CD14-positive monocyte (primary cell): ENCODE data around the gene WEE1. TPM values are rescaled to one million over a fixed set of nuclear protein-coding genes. Genes with fewer than 3 reads are reported as not detected.

Experiments
- DNase-seq, 3 donors: peaks; one replicate each; pipeline ENCODE4 v3.0.0-alpha.2; 2011 to 2022
- H2AFZ ChIP-seq: 2 replicates; pipeline ENCODE4 v1.6.0; 2012; ENCODE audit warnings: mild to moderate bottlenecking, low read depth, low read length, inconsistent platforms; ENCODE audit not compliant: insufficient read depth, poor library complexity, severe bottlenecking
- H3K27ac ChIP-seq, 2 donors: 1 replicate in 1 of 2; 2 replicates in 1 of 2; pipeline ENCODE4 v1.5.1; 2012 to 2013; ENCODE audit warnings: low read length in 2 of 2, control low read depth in 1 of 2, inconsistent platforms in 1 of 2, low read depth in 1 of 2, mild to moderate bottlenecking in 1 of 2
- H3K27me3 ChIP-seq, 2 donors: one replicate each; pipeline versions ENCODE4 v1.6.0 to v1.6.1; 2011 to 2013; ENCODE audit warnings: low read length in 2 of 2; ENCODE audit not compliant: control insufficient read depth in 2 of 2, insufficient read depth in 2 of 2
- H3K36me3 ChIP-seq, 2 donors: replicated peaks in 1 of 2; 1 replicate in 1 of 2; 2 replicates in 1 of 2; pipeline versions ENCODE4 v1.5.1 to v1.6.1; 2012 to 2013; ENCODE audit warnings: low read length in 2 of 2, control low read depth in 1 of 2, inconsistent platforms in 1 of 2, mild to moderate bottlenecking in 1 of 2; ENCODE audit not compliant: insufficient read depth in 2 of 2, control insufficient read depth in 1 of 2
- H3K4me1 ChIP-seq, 2 donors: 1 replicate in 1 of 2; 2 replicates in 1 of 2; pipeline versions ENCODE4 v1.5.1 to v1.6.1; 2012 to 2013; ENCODE audit warnings: low read length in 2 of 2, control low read depth in 1 of 2, inconsistent platforms in 1 of 2, mild to moderate bottlenecking in 1 of 2, moderate library complexity in 1 of 2; ENCODE audit not compliant: insufficient read depth in 2 of 2, control insufficient read depth in 1 of 2
- H3K4me2 ChIP-seq: replicated peaks from 2 replicates; pipeline ENCODE3; 2012; ENCODE audit warnings: low read length, moderate library complexity, mild to moderate bottlenecking; ENCODE audit not compliant: poor library complexity, severe bottlenecking; ENCODE audit errors: extremely low read depth
- H3K4me3 ChIP-seq, 3 experiments: fragments of 200-600 bp in 1 of 3; sonication (generic) in 1 of 3; replicated peaks in 1 of 3; 1 replicate in 2 of 3; 2 replicates in 1 of 3; pipeline ENCODE4 v1.5.1; 2011 to 2013; ENCODE audit warnings: low read length in 3 of 3, mild to moderate bottlenecking in 3 of 3, control low read depth in 2 of 3, low read depth in 2 of 3, inconsistent platforms in 1 of 3, moderate library complexity in 1 of 3
- H3K79me2 ChIP-seq: 2 replicates; pipeline ENCODE4 v1.6.0; 2012; ENCODE audit warnings: mild to moderate bottlenecking, control low read depth, inconsistent platforms, low read length, moderate library complexity; ENCODE audit not compliant: insufficient read depth
- H3K9ac ChIP-seq: 2 replicates; pipeline ENCODE4 v1.6.0; 2017; ENCODE audit warnings: low read length, mild to moderate bottlenecking; ENCODE audit not compliant: insufficient read depth, poor library complexity, severe bottlenecking
- H3K9me3 ChIP-seq, 2 donors: replicated peaks in 1 of 2; 1 replicate in 1 of 2; 2 replicates in 1 of 2; pipeline versions ENCODE4 v1.5.1 to v1.6.1; 2012 to 2013; ENCODE audit warnings: low read length in 2 of 2, control low read depth in 1 of 2; ENCODE audit not compliant: control insufficient read depth in 1 of 2, insufficient read depth in 1 of 2
- H4K20me1 ChIP-seq: 2 replicates; pipeline ENCODE4 v1.6.0; 2012; ENCODE audit warnings: mild to moderate bottlenecking, low read length, control low read depth, moderate library complexity; ENCODE audit not compliant: insufficient read depth
- H3K27ac Mint-ChIP-seq, 7 donors: one replicate each; pipeline ENCODE4 v1.8.0; 2020; ENCODE audit warnings: mild to moderate bottlenecking in 7 of 7, mixed read lengths in 7 of 7, moderate library complexity in 6 of 7, inconsistent platforms in 2 of 7
- H3K27me3 Mint-ChIP-seq, 3 donors: one replicate each; pipeline ENCODE4 v1.8.0; 2021 to 2022; ENCODE audit warnings: low read depth in 3 of 3, mild to moderate bottlenecking in 3 of 3, mixed read lengths in 3 of 3, moderate library complexity in 3 of 3, inconsistent platforms in 1 of 3
- H3K36me3 Mint-ChIP-seq, 2 donors: one replicate each; pipeline ENCODE4 v1.8.0; 2020; ENCODE audit warnings: mixed read lengths in 2 of 2, inconsistent platforms in 1 of 2, mild to moderate bottlenecking in 1 of 2
- H3K4me1 Mint-ChIP-seq: one replicate; pipeline ENCODE4 v1.8.0; 2020; ENCODE audit warnings: mild to moderate bottlenecking, mixed read lengths
- H3K4me3 Mint-ChIP-seq, 2 donors: one replicate each; pipeline ENCODE4 v1.8.0; 2020; ENCODE audit warnings: mild to moderate bottlenecking in 2 of 2, mixed read lengths in 2 of 2, moderate library complexity in 1 of 2
- H3K9me3 Mint-ChIP-seq, 7 donors: one replicate each; pipeline ENCODE4 v1.8.0; 2020 to 2022; ENCODE audit warnings: mixed read lengths in 7 of 7, mild to moderate bottlenecking in 6 of 7, moderate library complexity in 6 of 7, inconsistent platforms in 2 of 7
- CTCF ChIP-seq: fragments of 200-600 bp; IDR thresholded peaks from one replicate; pipeline ENCODE4 v1.8.0; 2022; ENCODE audit warnings: antibody characterized with exemption, mild to moderate bottlenecking
- WGBS: methylation state at CpG from one replicate; pipeline ENCODE4 v1.1.5; 2013; ENCODE audit warnings: missing lambda C conversion rate; ENCODE audit not compliant: insufficient coverage; 5-methylcytosine and 5-hydroxymethylcytosine counted together
- intact Hi-C, 2 donors: fragments of 100-400 bp; cut with micrococcal nuclease; formaldehyde crosslinking; loops; one replicate each; pipeline versions ENCODE4 v1.15.0 to v1.15.1; 2023
- polyA plus RNA-seq, 3 donors: library from polyadenylated mRNA; depleted of rRNA in 1 of 3; unstranded in 2 of 3; stranded (reverse) in 1 of 3; fragments of 300-500 nt in 2 of 3; fragments of >200 nt in 1 of 3; fragmentation: Illumina TruSeq in 2 of 3; gene quantifications; 1 replicate in 2 of 3; 2 replicates in 1 of 3; pipeline ENCODE4 v1.2.3, GENCODE V29; 2012 to 2021

Gene WEE1
- polyA plus RNA-seq, 3 donors = 0.05 to 0.41 (median 0.22) TPM

- no peaks in the 10 kb centered on the region for H3K79me2 ChIP-seq
- no peak for DNase-seq
- no peaks in the 10 kb centered on the region for H3K36me3 Mint-ChIP-seq
- no peaks in the 10 kb centered on the region for H3K36me3 ChIP-seq
- H3K27ac ChIP-seq = peak overlapping the region in 1 of 2 donors; percentile 78
- WGBS = 80% methylated on average over 2 of the region's 2 CpGs
- H3K4me1 ChIP-seq = peaks cover 20 to 23% of the 10 kb centered on the region in 2 donors
- H3K27me3 ChIP-seq = no peaks in the 10 kb centered on the region
- no peak overlapping the region for H3K4me3 ChIP-seq
- no peaks in the 10 kb centered on the region for H4K20me1 ChIP-seq
- H2AFZ ChIP-seq = peak overlapping the region; percentile 32
- no peak overlapping the region for H3K27ac Mint-ChIP-seq
- H3K4me2 ChIP-seq = no peak overlapping the region
- H3K9me3 Mint-ChIP-seq = no peaks in the 10 kb centered on the region
- peaks cover 0 to 7% (median 2%) of the 10 kb centered on the region in 3 donors for H3K27me3 Mint-ChIP-seq
- H3K4me1 Mint-ChIP-seq = peaks cover 24% of the 10 kb centered on the region
- H3K4me3 Mint-ChIP-seq = no peak overlapping the region
- no peak for TF ChIP-seq CTCF
- no peak overlapping the region for H3K9ac ChIP-seq
- intact Hi-C loops = no loop called here
- H3K9me3 ChIP-seq = no peaks in the 10 kb centered on the region
Measured at GRCh38 chr11:9600166-9600565, 26.7 kb downstream of the WEE1 start.

- peaks cover 0 to 7% (median 2%) of the 10 kb centered on the region in 3 donors for H3K27me3 Mint-ChIP-seq
- peaks cover 24% of the 10 kb centered on the region for H3K4me1 Mint-ChIP-seq
- H3K4me3 Mint-ChIP-seq = peak overlapping the region in 1 of 2 donors; percentile 97
- peak overlapping the region in 6 of 7 donors; percentile 2 to 95 (median 86) for H3K27ac Mint-ChIP-seq
- peak overlapping the region; percentile 55 for H3K4me2 ChIP-seq
- peaks cover 20 to 23% of the 10 kb centered on the region in 2 donors for H3K4me1 ChIP-seq
- DNase-seq = no peak
- H3K36me3 Mint-ChIP-seq = no peaks in the 10 kb centered on the region
- H2AFZ ChIP-seq = peak overlapping the region; percentile 89
- H3K9me3 ChIP-seq = no peaks in the 10 kb centered on the region
- H3K27ac ChIP-seq = peak overlapping the region; percentile 56 to 78
- no peaks in the 10 kb centered on the region for H3K9me3 Mint-ChIP-seq
- no peaks in the 10 kb centered on the region for H3K27me3 ChIP-seq
- H3K4me3 ChIP-seq = peak overlapping the region in 1 of 3 experiments; percentile 57
- intact Hi-C loops = no loop called here
- H3K9ac ChIP-seq = no peak overlapping the region
- H3K79me2 ChIP-seq = no peaks in the 10 kb centered on the region
- TF ChIP-seq CTCF = no peak
- H4K20me1 ChIP-seq = no peaks in the 10 kb centered on the region
- WGBS = 100% methylated on average over 3 of the region's 4 CpGs
- H3K36me3 ChIP-seq = no peaks in the 10 kb centered on the region
Measured at GRCh38 chr11:9600644-9601036, 27.2 kb downstream of the WEE1 start.
